ENCODE data around the gene CENPT.
A peak's percentile ranks its signal among the peaks of the same experiment; 100 is the strongest.

The CENPT gene

GRCh38 chr16:67847064-67847861 lies at the start of gene CENPT:
TSS of gene CENPT (minus strand) at chr16:67847693. CDS start at chr16:67833859, 13,834 bp downstream.
- DNase-seq = peak; percentile 42

GRCh38 chr16:67897231-67897630 lies 49.7 kb upstream of the CENPT start:
- DNase-seq = peak; percentile 55

GRCh38 chr16:67893743-67894399 lies 46.4 kb upstream of the CENPT start:
- DNase-seq = no peak

GRCh38 chr16:67892899-67893742 lies 45.6 kb upstream of the CENPT start, which contains the start of gene PSKH1:
TSS of gene PSKH1 (plus strand) at chr16:67893254. CDS start at chr16:67908750, 15,496 bp downstream.
- DNase-seq = peak; percentile 98

GRCh38 chr16:67892375-67892774 lies 44.9 kb upstream of the CENPT start:
- DNase-seq = no peak

- peak; percentile 38 for DNase-seq
Observed at GRCh38 chr16:67888331-67888730, 40.8 kb upstream of the CENPT start.

GRCh38 chr16:67886387-67886786 lies 38.9 kb upstream of the CENPT start:
- no peak for DNase-seq

GRCh38 chr16:67885976-67886375 lies 38.5 kb upstream of the CENPT start:
- DNase-seq = no peak

- no peak for DNase-seq
Observed at GRCh38 chr16:67885545-67885944, 38.1 kb upstream of the CENPT start.

- peak; percentile 92 for DNase-seq
Observed at GRCh38 chr16:67884684-67885083, 37.2 kb upstream of the CENPT start, which contains the start of gene NRN1L. TSS of gene NRN1L (plus strand) at chr16:67884885. CDS start at chr16:67884904, 19 bp downstream.

GRCh38 chr16:67883872-67884261 lies 36.4 kb upstream of the CENPT start:
- peak; percentile 54 for DNase-seq

- DNase-seq = no peak
Observed at GRCh38 chr16:67883146-67883871, 35.8 kb upstream of the CENPT start.

- peak; percentile 10 for DNase-seq
Observed at GRCh38 chr16:67882374-67883145, 35.1 kb upstream of the CENPT start.

- DNase-seq = no peak
Observed at GRCh38 chr16:67881621-67882161, 34.2 kb upstream of the CENPT start.

- no peak for DNase-seq
Observed at GRCh38 chr16:67880584-67880983, 33.1 kb upstream of the CENPT start.

- DNase-seq = no peak
Observed at GRCh38 chr16:67879936-67880335, 32.4 kb upstream of the CENPT start.

- DNase-seq = no peak
Observed at GRCh38 chr16:67879462-67879861, 32.0 kb upstream of the CENPT start.

GRCh38 chr16:67878846-67879245 lies 31.4 kb upstream of the CENPT start:
- DNase-seq = no peak

- DNase-seq = no peak
Observed at GRCh38 chr16:67878232-67878631, 30.7 kb upstream of the CENPT start.

GRCh38 chr16:67877064-67877463 lies 29.6 kb upstream of the CENPT start:
- DNase-seq = no peak

GRCh38 chr16:67874372-67874771 lies 26.9 kb upstream of the CENPT start:
- no peak for DNase-seq

Data from eye (tissue), 1 donor.